HepG2 (cell line): Measurements from ENCODE around the gene ZNF777. TPM values are rescaled to one million over a fixed set of nuclear protein-coding genes. Genes with fewer than 3 reads are reported as not detected.

Source experiments
- BHLHE40 ChIP-seq: IDR thresholded peaks from 2 replicates; pipeline ENCODE4 v1.6.1; 2011; ENCODE audit warnings: low read length, improper control_type of control experiment
- ELF1 ChIP-seq: sonication (generic); formaldehyde crosslinking; IDR thresholded peaks from 2 replicates; pipeline ENCODE4 v1.4.0; 2020; ENCODE audit warnings: missing genetic modification reagents
- GMEB2 ChIP-seq: IDR thresholded peaks from 2 replicates; pipeline ENCODE4 v1.6.1; 2016; ENCODE audit warnings: missing biosample characterization, missing genetic modification reagents, low read depth
- HBP1 ChIP-seq: IDR thresholded peaks from 2 replicates; pipeline ENCODE4 v1.6.1; 2016; ENCODE audit warnings: low read depth, control low read depth
- HNF1A ChIP-seq, 2 experiments: sonication (generic) in 1 of 2; formaldehyde crosslinking in 1 of 2; IDR thresholded peaks; 2 replicates each; pipeline versions ENCODE4 v1.4.0 to v1.6.1; 2016 to 2020; ENCODE audit warnings: borderline replicate concordance in 1 of 2, low read depth in 1 of 2, mild to moderate bottlenecking in 1 of 2, missing genetic modification reagents in 1 of 2
- MED8 ChIP-seq: sonication (generic); formaldehyde crosslinking; IDR thresholded peaks from 2 replicates; pipeline ENCODE4 v1.8.1; 2023; ENCODE audit warnings: mild to moderate bottlenecking, missing genetic modification reagents; ENCODE audit not compliant: insufficient replicate concordance
- MEIS2 ChIP-seq: sonication (generic); formaldehyde crosslinking; IDR thresholded peaks from 2 replicates; pipeline ENCODE4 v1.9.0; 2021; ENCODE audit warnings: mild to moderate bottlenecking, missing genetic modification reagents
- NFIB ChIP-seq: sonication (generic); formaldehyde crosslinking; IDR thresholded peaks from 2 replicates; pipeline ENCODE4 v1.9.0; 2021; ENCODE audit warnings: missing genetic modification reagents, mild to moderate bottlenecking, borderline replicate concordance
- RXRA ChIP-seq: sonication (generic); formaldehyde crosslinking; IDR thresholded peaks from 2 replicates; pipeline ENCODE4 v1.5.1; 2020; ENCODE audit warnings: missing genetic modification reagents
- SALL1 ChIP-seq: sonication (generic); formaldehyde crosslinking; IDR thresholded peaks from 2 replicates; pipeline ENCODE4 v1.8.0; 2022; ENCODE audit warnings: mild to moderate bottlenecking, missing genetic modification reagents
- STAG1 ChIP-seq: sonication (generic); formaldehyde crosslinking; IDR thresholded peaks from 2 replicates; pipeline ENCODE4 v1.4.0; 2020; ENCODE audit warnings: missing genetic modification reagents
- TARDBP ChIP-seq: sonication (generic); formaldehyde crosslinking; IDR thresholded peaks from 2 replicates; pipeline ENCODE4 v1.8.0; 2022; ENCODE audit warnings: mild to moderate bottlenecking, missing genetic modification reagents
- ZNF12 ChIP-seq: sonication (generic); formaldehyde crosslinking; IDR thresholded peaks from 2 replicates; pipeline ENCODE4 v1.5.0; 2020; ENCODE audit warnings: missing genetic modification reagents
- ZNF18 ChIP-seq: sonication (generic); formaldehyde crosslinking; IDR thresholded peaks from 2 replicates; pipeline ENCODE4 v1.8.0; 2022; ENCODE audit warnings: mild to moderate bottlenecking, missing genetic modification reagents; ENCODE audit not compliant: insufficient replicate concordance
- ZNF362 ChIP-seq: sonication (generic); formaldehyde crosslinking; IDR thresholded peaks from 2 replicates; pipeline ENCODE4 v1.4.0; 2020; ENCODE audit warnings: missing genetic modification reagents, mild to moderate bottlenecking, borderline replicate concordance
- ZNF546 ChIP-seq: sonication (generic); formaldehyde crosslinking; conservative IDR thresholded peaks from 2 replicates; pipeline ENCODE4 v1.8.1; 2023; ENCODE audit warnings: mild to moderate bottlenecking, missing genetic modification reagents
- ZNF572 ChIP-seq: sonication (generic); formaldehyde crosslinking; IDR thresholded peaks from 2 replicates; pipeline ENCODE4 v1.5.1; 2020; ENCODE audit warnings: mild to moderate bottlenecking, missing genetic modification reagents
- ZNF670 ChIP-seq: sonication (generic); formaldehyde crosslinking; IDR thresholded peaks from 2 replicates; pipeline ENCODE4 v1.8.0; 2022; ENCODE audit warnings: mild to moderate bottlenecking, missing genetic modification reagents, borderline replicate concordance
- polyA plus RNA-seq, 8 experiments: library from polyadenylated mRNA; depleted of rRNA in 3 of 8; stranded (reverse) in 7 of 8; unstranded in 1 of 8; fragments of >200 nt; fragmentation: Illumina TruSeq in 4 of 8; extraction: Trizol in 4 of 8; gene quantifications; 2 replicates each; pipeline versions ENCODE4 v1.2.1 to v1.2.3, GENCODE V29; 2011 to 2016; ENCODE audit warnings: low read depth in 4 of 8, missing spikeins in 1 of 8, mixed read lengths in 1 of 8; ENCODE audit not compliant: insufficient read depth in 1 of 8
- total RNA-seq, 5 experiments: library from RNA; depleted of rRNA; stranded (reverse); fragments of >200 nt; fragmentation: Illumina TruSeq; extraction: Trizol; gene quantifications; 2 replicates each; pipeline ENCODE4 v1.2.3, GENCODE V29; 2016; ENCODE audit warnings: low read depth in 1 of 5

Gene ZNF777
- total and polyA plus RNA-seq, 2 of the 13 experiments (the other 11 are each of a cell fraction or from before 2014, with no cell fraction given) = 3.8 to 6.0 TPM

- TF ChIP-seq HNF1A (IDR thresholded peaks at IDR 0.05; ENCODE audit: low read depth) (no peak), HNF1A (CRISPR knock-in tag; IDR thresholded peaks at IDR 0.05; ENCODE audit: borderline replicate concordance) (no peak), MED8 (CRISPR knock-in tag) (no peak), BHLHE40 (no peak), GMEB2 (CRISPR knock-in tag) (no peak), ZNF670 (CRISPR knock-in tag) (no peak), ZNF546 (no peak), ZNF12 (CRISPR knock-in tag) (no peak), ZNF572 (CRISPR knock-in tag) (no peak), STAG1 (CRISPR knock-in tag) (no peak; the same call in 1 of the 2 replicates), HBP1 (CRISPR knock-in tag) (no peak), ELF1 (CRISPR knock-in tag) (no peak), NFIB (CRISPR knock-in tag) (no peak), ZNF362 (CRISPR knock-in tag) (no peak), MEIS2 (CRISPR knock-in tag) (0 out of 2 replicates have a peak, but pooled peaks have one; percentile 34), ZNF18 (CRISPR knock-in tag) (no peak), RXRA (CRISPR knock-in tag) (no peak), TARDBP (CRISPR knock-in tag) (peak; percentile 25; the same call in 1 of the 2 replicates), SALL1 (CRISPR knock-in tag) (peak; percentile 58)
Observed at GRCh38 chr7:149422162-149422913, 38.5 kb downstream of the ZNF777 start (continued).
